Neural cell (in vitro differentiated cells): Measurements from ENCODE around the gene COL4A2.

Experiments
- EZH2 ChIP-seq: fragments of 200-600, 300-800 bp; shearing (Covaris generic), sonication (generic); IDR thresholded peaks from 2 replicates; pipeline ENCODE4 v1.6.1; 2014; ENCODE audit warnings: antibody characterized with exemption, low read length, borderline replicate concordance, mild to moderate bottlenecking; ENCODE audit not compliant: insufficient read depth, poor library complexity, severe bottlenecking
- POLR2AphosphoS5 ChIP-seq: IDR thresholded peaks from 2 replicates; pipeline ENCODE4 v1.6.1; 2012
- TAF1 ChIP-seq: IDR thresholded peaks from 2 replicates; pipeline ENCODE4 v1.6.1; 2012; ENCODE audit warnings: low read depth
- TF ChIP-seq, protein P1 (sequence below): fragments of 450-650 bp; IDR thresholded peaks from 2 replicates; pipeline ENCODE4 v1.5.1; 2014; ENCODE audit warnings: antibody characterized with exemption, mild to moderate bottlenecking, moderate library complexity; ENCODE audit not compliant: poor library complexity, severe bottlenecking
- TF ChIP-seq, protein P2 (sequence below): IDR thresholded peaks from 2 replicates; pipeline ENCODE4 v1.6.1; 2012; ENCODE audit warnings: borderline replicate concordance

DNA sequence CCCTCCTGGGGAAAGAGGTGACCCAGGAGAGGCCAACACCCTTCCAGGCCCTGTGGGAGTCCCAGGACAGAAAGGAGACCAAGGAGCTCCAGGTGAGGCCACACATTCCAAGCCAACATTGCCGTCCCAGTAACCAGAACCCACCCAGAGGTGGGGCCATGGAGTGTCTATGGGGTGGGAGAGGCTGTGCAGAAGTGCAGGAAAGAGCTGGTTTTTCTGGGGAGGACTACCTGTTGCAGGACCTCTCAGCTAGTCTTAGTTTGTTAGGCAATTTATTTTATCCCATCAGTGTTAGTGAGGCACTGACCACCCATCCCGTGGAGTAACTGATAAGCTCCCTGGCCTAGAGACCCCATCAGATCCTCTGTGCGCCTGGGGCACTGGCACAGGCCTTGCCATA, 188.3 kb downstream of the COL4A2 start:
- TF ChIP-seq TAF1 (no peak), EZH2 (no peak), POLR2AphosphoS5 (no peak)
- TF ChIP-seq, protein P1, sequence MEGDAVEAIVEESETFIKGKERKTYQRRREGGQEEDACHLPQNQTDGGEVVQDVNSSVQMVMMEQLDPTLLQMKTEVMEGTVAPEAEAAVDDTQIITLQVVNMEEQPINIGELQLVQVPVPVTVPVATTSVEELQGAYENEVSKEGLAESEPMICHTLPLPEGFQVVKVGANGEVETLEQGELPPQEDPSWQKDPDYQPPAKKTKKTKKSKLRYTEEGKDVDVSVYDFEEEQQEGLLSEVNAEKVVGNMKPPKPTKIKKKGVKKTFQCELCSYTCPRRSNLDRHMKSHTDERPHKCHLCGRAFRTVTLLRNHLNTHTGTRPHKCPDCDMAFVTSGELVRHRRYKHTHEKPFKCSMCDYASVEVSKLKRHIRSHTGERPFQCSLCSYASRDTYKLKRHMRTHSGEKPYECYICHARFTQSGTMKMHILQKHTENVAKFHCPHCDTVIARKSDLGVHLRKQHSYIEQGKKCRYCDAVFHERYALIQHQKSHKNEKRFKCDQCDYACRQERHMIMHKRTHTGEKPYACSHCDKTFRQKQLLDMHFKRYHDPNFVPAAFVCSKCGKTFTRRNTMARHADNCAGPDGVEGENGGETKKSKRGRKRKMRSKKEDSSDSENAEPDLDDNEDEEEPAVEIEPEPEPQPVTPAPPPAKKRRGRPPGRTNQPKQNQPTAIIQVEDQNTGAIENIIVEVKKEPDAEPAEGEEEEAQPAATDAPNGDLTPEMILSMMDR = no peak
- TF ChIP-seq, protein P2, sequence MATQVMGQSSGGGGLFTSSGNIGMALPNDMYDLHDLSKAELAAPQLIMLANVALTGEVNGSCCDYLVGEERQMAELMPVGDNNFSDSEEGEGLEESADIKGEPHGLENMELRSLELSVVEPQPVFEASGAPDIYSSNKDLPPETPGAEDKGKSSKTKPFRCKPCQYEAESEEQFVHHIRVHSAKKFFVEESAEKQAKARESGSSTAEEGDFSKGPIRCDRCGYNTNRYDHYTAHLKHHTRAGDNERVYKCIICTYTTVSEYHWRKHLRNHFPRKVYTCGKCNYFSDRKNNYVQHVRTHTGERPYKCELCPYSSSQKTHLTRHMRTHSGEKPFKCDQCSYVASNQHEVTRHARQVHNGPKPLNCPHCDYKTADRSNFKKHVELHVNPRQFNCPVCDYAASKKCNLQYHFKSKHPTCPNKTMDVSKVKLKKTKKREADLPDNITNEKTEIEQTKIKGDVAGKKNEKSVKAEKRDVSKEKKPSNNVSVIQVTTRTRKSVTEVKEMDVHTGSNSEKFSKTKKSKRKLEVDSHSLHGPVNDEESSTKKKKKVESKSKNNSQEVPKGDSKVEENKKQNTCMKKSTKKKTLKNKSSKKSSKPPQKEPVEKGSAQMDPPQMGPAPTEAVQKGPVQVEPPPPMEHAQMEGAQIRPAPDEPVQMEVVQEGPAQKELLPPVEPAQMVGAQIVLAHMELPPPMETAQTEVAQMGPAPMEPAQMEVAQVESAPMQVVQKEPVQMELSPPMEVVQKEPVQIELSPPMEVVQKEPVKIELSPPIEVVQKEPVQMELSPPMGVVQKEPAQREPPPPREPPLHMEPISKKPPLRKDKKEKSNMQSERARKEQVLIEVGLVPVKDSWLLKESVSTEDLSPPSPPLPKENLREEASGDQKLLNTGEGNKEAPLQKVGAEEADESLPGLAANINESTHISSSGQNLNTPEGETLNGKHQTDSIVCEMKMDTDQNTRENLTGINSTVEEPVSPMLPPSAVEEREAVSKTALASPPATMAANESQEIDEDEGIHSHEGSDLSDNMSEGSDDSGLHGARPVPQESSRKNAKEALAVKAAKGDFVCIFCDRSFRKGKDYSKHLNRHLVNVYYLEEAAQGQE = no peak
